GM19099 (cell line): ENCODE measurements around the gene MKLN1.

Experiments used
- POLR2A ChIP-seq: IDR thresholded peaks from 3 replicates; pipeline ENCODE4 v1.6.1; 2011; ENCODE audit warnings: low read depth; ENCODE audit not compliant: insufficient read length; ENCODE audit errors: extremely low read depth

Gene MKLN1

DNA sequence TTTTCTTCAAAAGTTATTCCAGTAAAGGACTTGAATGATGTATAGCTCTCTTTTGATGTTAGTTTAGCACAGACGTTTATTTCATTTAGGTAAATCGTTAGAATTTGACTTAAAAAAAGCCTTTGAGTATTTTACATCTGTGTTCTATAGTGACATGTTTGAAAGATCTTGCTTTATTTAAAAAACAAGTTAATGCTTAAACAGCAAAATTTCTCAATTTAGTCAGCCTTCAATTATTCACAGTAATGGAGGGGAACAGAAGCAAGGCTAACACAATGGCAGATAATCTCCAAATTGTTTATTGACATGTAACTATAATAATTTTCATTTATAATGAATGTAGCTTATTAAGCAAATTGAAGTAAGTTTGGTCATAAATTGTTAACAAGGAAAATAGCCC, 63.5 kb downstream of the MKLN1 start:
- TF ChIP-seq POLR2A: no peak

DNA sequence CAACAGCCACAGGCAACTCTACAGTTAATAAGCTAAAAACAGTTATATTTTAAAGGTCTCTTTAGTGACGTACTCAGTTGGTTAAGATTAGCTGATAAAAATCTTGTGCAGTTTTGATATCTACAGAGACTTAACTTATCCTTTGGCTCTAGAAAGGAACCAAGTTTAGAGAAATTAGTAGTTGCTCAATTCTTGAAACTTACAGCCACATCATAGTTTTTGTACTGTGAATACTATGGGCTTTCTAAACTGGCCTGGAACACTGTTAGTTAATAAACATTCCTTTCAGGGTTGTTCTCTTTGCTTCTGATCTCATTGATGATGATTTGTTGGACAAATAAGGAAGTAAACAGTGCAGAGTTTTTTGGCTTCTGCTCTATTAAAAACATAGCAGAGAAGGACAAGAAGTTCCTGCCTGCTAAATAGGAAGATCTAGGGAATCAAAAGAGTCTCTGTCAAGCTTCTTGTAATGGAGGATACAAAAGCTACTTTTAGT, 73.1 kb downstream of the MKLN1 start:
- TF ChIP-seq POLR2A: no peak

DNA sequence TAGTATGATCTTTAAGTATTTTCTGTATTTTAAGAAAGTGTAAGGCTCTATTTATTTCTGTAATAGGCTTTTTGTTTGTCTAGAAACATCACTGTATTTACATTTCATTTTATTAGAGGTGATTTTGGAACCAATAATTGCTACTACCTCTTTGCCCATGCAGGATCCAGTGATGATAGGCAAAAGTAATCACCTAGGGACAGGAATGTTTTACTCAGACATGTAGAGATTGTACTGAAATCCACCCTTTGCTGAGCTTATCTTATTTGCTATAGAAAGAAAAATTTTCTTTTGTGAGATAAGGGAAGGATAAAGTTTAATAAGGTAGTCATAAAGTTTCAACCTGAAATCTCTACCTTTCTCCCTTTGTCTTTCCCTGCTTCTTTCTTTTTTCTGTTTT, 73.5 kb downstream of the MKLN1 start:
- no peak for TF ChIP-seq POLR2A

DNA sequence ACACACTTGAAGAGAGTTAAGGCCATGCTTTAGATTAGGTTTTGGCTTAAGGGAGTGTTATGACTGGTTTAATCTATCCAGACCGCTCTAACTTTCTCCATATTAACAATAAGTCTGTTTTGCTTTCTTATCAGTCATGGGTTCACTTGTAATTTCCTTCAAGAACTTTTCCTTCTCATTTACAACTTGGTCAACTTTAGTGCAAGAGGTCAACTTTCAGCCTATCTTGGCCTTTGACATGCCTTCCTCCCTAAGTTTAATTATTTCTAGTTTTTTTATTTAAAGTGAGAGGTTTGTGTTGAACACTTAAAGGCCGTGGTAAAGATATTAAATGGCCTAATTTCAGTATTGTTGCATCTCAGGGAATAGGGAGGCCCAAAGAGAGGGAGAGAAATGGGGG, 75.6 kb downstream of the MKLN1 start:
- no peak for TF ChIP-seq POLR2A

DNA sequence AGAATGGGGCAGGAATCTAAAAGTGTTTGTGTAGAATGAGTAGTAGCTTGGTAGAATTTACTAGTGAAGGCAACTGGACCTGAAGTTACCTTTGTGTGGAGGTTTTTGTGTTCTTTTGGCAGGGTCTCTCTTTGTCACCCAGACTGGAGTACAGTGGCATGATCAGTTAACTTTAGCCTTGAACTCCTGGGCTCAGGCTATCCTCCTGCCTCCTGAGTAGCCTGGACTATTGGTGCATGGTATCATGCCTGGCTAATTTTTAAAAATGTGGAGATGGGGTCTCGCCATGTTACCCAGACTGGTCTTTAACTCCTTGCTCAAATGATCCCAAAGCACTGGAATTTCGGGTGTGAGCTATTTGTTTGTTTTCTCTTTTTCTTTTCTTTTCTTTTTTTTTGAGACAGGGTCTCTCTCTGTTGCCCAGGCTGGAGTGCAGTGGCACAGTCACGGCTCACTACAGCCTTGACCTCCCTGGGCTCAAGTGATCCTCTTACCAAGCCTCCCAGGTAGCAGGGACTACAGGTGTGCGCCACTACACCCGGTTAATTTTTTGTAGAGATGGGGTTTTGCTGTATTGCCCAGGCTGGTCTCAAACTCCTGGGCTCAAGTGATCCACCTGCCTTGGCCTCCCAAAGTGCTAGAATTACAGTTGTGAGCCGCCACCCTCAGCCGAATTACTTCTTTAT, 76.7 kb downstream of the MKLN1 start:
- no peak for TF ChIP-seq POLR2A

DNA sequence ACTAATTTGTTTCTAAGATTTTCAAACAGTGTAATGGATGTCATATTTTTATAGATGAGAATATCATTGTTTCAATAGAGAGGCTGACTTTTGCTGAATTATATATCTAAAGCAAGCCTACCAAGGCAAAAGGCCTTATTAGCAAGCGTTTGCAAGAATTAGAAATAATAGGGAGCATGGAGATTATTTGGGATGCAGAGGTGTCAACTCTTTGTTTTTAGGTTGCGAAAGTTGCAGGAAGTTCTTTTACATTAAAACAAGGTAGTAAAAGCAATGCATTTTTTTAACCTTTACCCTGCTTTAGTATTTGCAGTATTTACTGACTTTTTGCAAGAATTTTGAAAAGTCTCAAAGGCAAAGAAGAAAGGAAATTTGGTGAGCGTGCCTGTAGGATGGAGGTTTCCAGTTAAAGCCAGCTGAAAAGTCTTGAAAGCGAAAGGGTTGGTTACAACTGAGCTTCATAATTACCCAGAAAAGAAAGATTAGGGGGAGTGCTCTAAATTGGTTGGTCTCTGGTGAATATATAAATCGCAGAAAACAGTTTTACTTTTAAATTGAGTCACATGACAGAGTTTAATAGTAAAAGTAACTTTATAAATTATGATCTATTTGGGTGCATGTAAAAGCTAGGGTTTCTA, 81.6 kb downstream of the MKLN1 start:
- no peak for TF ChIP-seq POLR2A

DNA sequence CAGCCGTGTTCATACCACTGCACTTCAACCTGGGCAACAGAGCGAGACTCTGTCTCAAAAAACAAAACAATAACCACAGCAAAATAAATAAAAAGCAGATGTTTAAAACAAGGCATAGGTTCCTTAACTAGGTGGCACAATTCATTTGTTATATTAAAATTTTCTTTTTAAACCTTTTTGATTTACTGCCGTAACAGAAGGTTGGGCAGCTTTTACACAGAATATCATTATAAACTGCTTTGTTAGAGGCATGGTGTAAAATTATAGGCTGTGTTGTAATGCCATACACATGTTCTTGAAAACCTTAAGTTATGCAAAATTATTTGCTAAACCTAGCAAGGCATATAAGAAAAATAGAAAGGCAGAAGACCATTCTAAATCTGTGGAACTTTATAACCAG, 84.4 kb downstream of the MKLN1 start:
- no peak for TF ChIP-seq POLR2A

DNA sequence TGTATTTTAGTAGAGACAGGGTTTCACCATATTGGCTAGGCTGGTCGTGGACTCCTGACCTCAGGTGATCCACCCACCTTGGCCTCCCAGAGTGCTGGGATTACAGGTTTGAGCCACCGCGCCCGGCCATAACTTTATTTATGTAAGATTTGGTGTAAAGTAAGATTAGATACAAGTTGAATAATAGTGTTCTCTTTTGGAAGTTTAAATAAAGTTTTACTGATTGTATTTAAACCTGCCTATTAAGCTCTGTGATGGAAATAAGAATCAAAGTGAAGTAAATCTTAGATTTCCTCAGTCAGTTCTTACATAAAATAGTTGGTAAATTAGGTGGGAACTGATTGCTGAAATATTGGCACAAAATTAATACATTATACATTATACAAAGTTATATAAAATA, 86.0 kb downstream of the MKLN1 start:
- TF ChIP-seq POLR2A: no peak

DNA sequence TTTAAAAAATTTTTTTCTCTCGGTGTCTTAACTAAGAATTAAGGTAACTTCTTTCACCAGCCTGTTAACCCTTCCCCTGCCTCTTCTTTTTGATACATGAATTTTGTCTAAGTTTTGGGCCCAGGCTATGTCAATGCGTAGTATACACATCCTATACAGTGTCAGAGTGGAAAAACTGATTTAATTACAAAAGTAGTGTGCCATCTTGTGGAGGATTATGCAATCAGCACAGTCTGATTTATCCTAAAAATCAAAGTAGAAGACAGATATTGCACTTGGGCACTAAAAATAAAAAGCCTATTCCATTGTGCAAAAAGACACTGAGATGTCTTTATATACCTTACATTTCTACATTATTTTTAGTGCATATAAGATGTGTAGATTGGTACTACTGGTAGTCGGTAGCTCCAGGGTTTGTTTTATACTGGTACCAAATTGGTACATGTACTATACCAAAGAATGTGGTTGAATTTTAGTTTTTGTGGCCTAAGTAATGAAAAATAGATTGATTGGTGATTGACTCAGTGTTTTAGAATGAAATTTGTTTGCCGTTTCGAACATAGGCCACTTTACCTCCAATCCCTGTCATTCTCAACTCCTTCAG, 96.6 kb downstream of the MKLN1 start:
- no peak for TF ChIP-seq POLR2A

DNA sequence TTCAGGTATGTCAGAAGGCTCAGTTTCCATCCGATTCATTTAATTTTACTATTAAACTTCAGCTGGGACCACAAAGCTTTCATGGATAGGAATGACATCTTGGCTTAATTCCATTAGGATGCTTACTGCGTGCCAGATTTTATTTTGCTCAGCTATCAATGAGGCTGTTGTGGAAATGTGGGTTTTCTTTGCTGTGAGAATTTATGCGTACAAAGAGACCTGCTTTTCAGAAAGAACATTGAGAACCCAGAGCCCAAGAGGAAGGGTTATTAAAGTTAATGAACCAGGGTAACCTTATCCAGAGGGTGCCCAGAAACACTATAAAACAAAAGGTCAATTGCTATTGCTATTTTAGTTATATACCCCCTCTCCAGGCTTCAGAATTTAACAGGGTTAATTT, 98.3 kb downstream of the MKLN1 start:
- no peak for TF ChIP-seq POLR2A

DNA sequence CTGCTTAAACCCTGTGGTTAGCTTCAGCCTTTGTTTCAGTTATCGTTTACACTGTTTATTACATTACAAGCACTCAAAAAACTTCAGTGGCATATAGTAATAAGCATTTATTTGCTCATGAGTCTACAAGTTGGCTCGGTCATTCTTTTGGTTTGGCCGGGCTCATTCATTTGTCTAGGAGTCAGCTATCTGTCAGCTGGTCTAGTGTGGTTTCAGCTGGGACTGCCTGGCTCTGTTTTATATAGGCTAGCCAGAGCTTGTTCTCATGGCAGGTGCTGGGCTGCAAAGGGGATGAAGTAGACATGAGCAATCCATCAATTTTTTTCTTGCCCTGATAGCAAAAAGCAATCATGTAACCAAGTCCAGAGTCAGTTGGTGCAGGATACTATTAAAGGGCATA, 103.6 kb downstream of the MKLN1 start:
- TF ChIP-seq POLR2A: no peak

DNA sequence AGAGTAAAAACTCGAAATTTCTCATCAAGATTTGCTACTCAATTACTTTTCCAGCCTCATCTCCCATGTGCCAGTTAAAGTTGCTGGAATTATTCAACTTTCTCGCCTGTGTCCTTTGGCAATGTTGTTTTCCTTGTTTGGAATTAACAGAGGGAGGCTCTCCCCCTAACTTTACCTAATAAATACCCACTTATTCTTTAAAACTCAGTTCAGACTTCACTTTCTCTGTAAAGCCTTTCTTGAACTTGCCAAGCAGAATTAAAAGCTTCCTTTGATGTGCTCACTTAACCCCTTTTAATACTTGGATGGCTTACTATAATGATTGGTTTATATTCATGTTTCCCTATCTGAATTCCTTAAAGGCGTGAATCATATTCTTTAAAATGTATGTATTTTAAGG, 104.1 kb downstream of the MKLN1 start:
- TF ChIP-seq POLR2A: no peak

DNA sequence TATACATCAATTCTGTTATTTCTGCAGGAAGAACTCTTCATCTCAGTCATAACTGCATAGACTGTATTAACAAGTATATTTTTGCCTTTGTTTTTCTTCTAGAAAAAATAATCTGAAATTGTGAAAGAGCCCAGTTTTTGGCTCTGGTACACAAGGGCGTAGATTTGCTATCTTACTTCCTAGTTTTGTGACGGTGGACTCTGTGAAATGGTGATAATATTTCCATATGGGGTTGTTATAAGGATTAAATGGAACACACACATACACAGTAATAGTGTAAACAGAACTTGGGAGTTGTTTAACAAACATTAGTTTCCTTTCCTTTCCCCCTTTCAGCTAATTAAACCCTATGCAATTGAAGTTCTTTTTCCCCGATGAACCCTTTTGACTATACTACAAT, 108.7 kb downstream of the MKLN1 start:
- no peak for TF ChIP-seq POLR2A

DNA sequence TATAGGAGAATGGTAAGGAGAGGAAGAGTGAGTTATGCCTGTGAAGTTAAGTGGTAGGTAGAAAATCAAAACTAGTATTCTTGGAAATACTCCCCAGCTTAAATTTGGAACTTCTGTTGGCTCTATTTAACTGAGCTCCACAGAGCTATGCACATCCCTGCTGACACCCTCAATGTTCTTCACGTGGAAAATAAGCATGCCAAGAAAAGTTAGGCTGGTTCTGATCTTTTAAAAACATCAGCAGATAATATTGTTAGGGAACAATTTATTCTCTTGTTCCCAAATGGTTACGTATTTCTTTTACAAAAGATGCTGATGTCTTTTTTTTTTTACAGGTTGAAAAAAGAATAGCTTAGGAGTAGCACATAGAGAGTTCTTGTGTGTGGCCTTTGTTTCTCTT, 111.3 kb downstream of the MKLN1 start:
- no peak for TF ChIP-seq POLR2A

DNA sequence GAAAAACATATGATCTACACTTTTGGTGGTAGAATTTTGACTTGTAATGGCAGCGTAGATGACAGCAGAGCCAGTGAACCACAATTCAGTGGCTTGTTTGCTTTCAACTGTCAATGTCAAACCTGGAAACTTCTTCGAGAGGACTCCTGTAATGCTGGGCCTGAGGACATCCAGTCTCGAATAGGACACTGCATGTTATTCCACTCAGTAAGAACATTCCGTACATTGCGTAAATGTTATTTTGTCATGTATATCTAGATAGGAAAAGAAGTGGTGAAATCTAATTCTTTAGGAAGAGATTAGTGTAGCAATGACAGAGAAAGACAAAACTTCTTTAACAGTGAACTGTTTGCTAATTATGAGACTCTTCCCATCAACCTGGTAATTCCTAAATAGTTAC, 115.8 kb downstream of the MKLN1 start:
- TF ChIP-seq POLR2A: no peak

DNA sequence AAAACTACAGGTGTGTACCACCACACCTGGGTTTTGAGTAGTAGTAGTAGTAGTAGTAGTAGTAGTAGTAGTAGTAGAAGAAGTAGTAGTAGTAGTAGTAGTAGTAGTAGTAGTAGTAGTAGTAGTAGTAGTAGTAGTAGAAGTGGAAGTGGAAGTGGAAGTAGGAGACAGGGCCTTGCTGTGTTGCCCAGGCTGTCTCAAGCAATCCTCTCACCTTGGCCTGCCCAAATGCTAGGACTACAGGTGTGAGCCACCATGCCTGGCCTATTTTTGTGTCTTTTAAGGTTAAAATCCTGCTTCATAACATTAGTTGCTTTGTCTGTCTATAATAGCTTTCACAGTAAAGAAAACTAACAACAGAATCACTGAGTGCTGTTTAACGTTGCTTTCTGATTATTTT, 117.0 kb downstream of the MKLN1 start:
- TF ChIP-seq POLR2A: no peak
